Measurements from ENCODE around the gene ABCA3.

DNA sequence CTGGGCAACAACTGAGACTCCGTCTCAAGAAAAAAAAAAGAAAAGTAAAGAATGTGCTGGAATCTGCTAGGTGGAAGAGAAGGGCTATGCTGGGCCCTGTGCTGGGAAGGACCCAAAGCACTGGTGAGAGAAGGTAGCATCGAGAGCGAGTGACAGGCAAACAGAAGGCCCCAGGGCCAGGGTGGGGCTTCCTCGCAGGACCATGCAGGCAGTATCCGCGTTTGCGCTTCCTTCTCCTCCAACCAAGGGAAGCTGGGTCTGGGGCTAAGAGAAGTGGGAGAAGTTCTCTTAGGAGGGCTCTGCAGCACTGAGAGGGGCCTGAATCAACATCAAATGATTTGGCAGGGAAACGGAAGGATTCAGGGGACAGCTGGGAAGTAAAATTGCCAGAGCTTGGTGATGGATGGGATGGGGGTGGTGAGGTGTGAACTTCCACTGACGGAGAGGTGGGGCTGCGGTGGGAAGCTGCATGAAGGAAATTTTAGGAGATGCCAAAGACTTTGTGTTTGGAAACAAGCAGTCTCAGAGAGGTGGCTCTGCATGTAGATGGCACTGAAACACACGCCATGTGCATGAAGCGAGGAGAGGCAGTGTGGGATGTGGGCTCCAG lies 83.9 kb downstream of the ABCA3 start:
- TF ChIP-seq POLR2A (IDR thresholded peaks at IDR 0.05): no peak
- TF ChIP-seq POLR2AphosphoS5 (IDR thresholded peaks at IDR 0.05): no peak
- TF ChIP-seq CTCF (IDR thresholded peaks at IDR 0.05): no peak
- no peak for TF ChIP-seq EP300 (IDR thresholded peaks at IDR 0.05)

All from gastroesophageal sphincter (tissue), 3 donors.